GM23338 (cell line): ENCODE results near the gene SYNE2. TPM values are rescaled to one million over a fixed set of nuclear protein-coding genes. Genes with fewer than 3 reads are reported as not detected.

Experiments used
- ATAC-seq: fragments of 200-7000 bp; cut with Tn5 transposase; 3 replicates; pipeline ENCODE4 v1.9.1; 2020
- DNase-seq: peaks from one replicate; pipeline ENCODE4 v3.0.0-alpha.2; 2015; ENCODE audit warnings: low spot score
- H2AFZ ChIP-seq: fragments of 200-600 bp; sonication (generic); 2 replicates; pipeline ENCODE4 v1.8.0; 2016; ENCODE audit warnings: antibody characterized with exemption, mild to moderate bottlenecking, moderate library complexity
- H3F3A ChIP-seq: fragments of 200-600 bp; sonication (generic); replicated peaks from 2 replicates; pipeline ENCODE4 v1.8.0; 2017; ENCODE audit warnings: antibody characterized with exemption, mixed run types, low read depth
- H3K27ac ChIP-seq: fragments of 200-600 bp; sonication (generic); 2 replicates; pipeline ENCODE4 v1.6.1; 2016; ENCODE audit warnings: low read depth
- H3K27me3 ChIP-seq: fragments of 200-600 bp; sonication (generic); 2 replicates; pipeline ENCODE4 v1.8.0; 2016; ENCODE audit warnings: mild to moderate bottlenecking, mixed run types, moderate library complexity; ENCODE audit not compliant: insufficient read depth
- H3K36me3 ChIP-seq: fragments of 200-600 bp; sonication (generic); 2 replicates; pipeline ENCODE4 v1.8.0; 2016; ENCODE audit warnings: mild to moderate bottlenecking; ENCODE audit not compliant: insufficient read depth
- H3K4me1 ChIP-seq: fragments of 200-600 bp; sonication (generic); 2 replicates; pipeline ENCODE4 v1.8.0; 2016; ENCODE audit warnings: mild to moderate bottlenecking, moderate library complexity; ENCODE audit not compliant: insufficient read depth
- H3K4me2 ChIP-seq: fragments of 200-600 bp; sonication (generic); 2 replicates; pipeline ENCODE4 v1.7.1; 2017; ENCODE audit warnings: mixed run types
- H3K4me3 ChIP-seq: fragments of 200-600 bp; sonication (generic); 2 replicates; pipeline ENCODE4 v1.6.1; 2016; ENCODE audit warnings: mixed run types
- H3K79me2 ChIP-seq: fragments of 200-600 bp; sonication (generic); replicated peaks from 2 replicates; pipeline ENCODE4 v1.8.0; 2017; ENCODE audit warnings: mild to moderate bottlenecking; ENCODE audit not compliant: insufficient read depth
- H3K9me2 ChIP-seq: fragments of 200-600 bp; sonication (generic); 2 replicates; pipeline ENCODE4 v1.8.0; 2017; ENCODE audit not compliant: insufficient read depth
- H4K20me1 ChIP-seq: fragments of 200-600 bp; sonication (generic); replicated peaks from 2 replicates; pipeline ENCODE4 v1.8.0; 2017; ENCODE audit warnings: mild to moderate bottlenecking; ENCODE audit not compliant: insufficient read depth
- H3K27ac Mint-ChIP-seq: 2 replicates; pipeline ENCODE4 v1.8.0; 2020; ENCODE audit warnings: inconsistent platforms, mild to moderate bottlenecking, moderate library complexity, mixed read lengths
- H3K27me3 Mint-ChIP-seq: 3 replicates; pipeline ENCODE4 v1.8.0; 2022; ENCODE audit warnings: low read depth, mild to moderate bottlenecking, moderate library complexity, mixed read lengths, inconsistent platforms; ENCODE audit not compliant: insufficient read depth, poor library complexity
- H3K36me3 Mint-ChIP-seq: 3 replicates; pipeline ENCODE4 v1.8.0; 2021; ENCODE audit warnings: low read depth, mild to moderate bottlenecking, inconsistent platforms, moderate library complexity, mixed read lengths
- H3K4me1 Mint-ChIP-seq: 3 replicates; pipeline ENCODE4 v1.8.0; 2020; ENCODE audit warnings: mild to moderate bottlenecking, inconsistent platforms, mixed read lengths
- H3K4me3 Mint-ChIP-seq: 3 replicates; pipeline ENCODE4 v1.8.0; 2021; ENCODE audit warnings: moderate library complexity, mild to moderate bottlenecking, inconsistent platforms, mixed read lengths
- H3K9me3 Mint-ChIP-seq: 3 replicates; pipeline ENCODE4 v1.8.0; 2020; ENCODE audit warnings: moderate library complexity, mild to moderate bottlenecking, inconsistent platforms, mixed read lengths
- CREB1 ChIP-seq: fragments of 250-450 bp; sonication (Bioruptor Pico); IDR thresholded peaks from 2 replicates; pipeline ENCODE4 v1.5.0; 2020; ENCODE audit warnings: low read depth, mild to moderate bottlenecking, moderate library complexity
- EZH2phosphoT487 ChIP-seq: fragments of 200-600 bp; sonication (generic); IDR thresholded peaks from one replicate; pipeline ENCODE4 v1.8.1; 2018; ENCODE audit warnings: antibody characterized with exemption; ENCODE audit not compliant: unreplicated experiment
- POLR2AphosphoS5 ChIP-seq: IDR thresholded peaks from 2 replicates; pipeline ENCODE4 v1.6.1; 2016; ENCODE audit warnings: antibody characterized with exemption, low read depth
- ZNF331 ChIP-seq: fragments of 250-450 bp; sonication (Bioruptor Pico); IDR thresholded peaks from 2 replicates; pipeline ENCODE4 v1.5.0; 2020; ENCODE audit warnings: low read depth, mild to moderate bottlenecking, moderate library complexity
- polyA plus RNA-seq: library from polyadenylated mRNA; unstranded; fragments of >200 nt; fragmentation: Nextera tagmentation; extraction: Ambion mirVana; gene quantifications from 2 replicates; pipeline ENCODE4 v1.2.1, GENCODE V29; 2016
- total RNA-seq: library from RNA; depleted of rRNA; stranded (reverse); fragments of >200 nt; shearing (Covaris generic); gene quantifications from 2 replicates; pipeline ENCODE4 v1.2.3, GENCODE V29; 2014
- TF ChIP-seq, protein P1 (sequence below), 2 experiments: fragments of 200-600 bp in 1 of 2; sonication (generic) in 1 of 2; conservative IDR thresholded peaks; 2 replicates each; pipeline versions ENCODE4 v1.5.1 to v1.6.1; 2016 to 2017; ENCODE audit warnings: antibody characterized with exemption in 2 of 2, low read depth in 2 of 2, mild to moderate bottlenecking in 2 of 2, moderate library complexity in 1 of 2
- TF ChIP-seq, protein P2 (sequence below): fragments of 250-450 bp; sonication (Bioruptor Pico); IDR thresholded peaks from 2 replicates; pipeline ENCODE4 v1.5.0; 2020; ENCODE audit warnings: mild to moderate bottlenecking, moderate library complexity
- TF ChIP-seq, protein P3 (sequence below): IDR thresholded peaks from one replicate; pipeline ENCODE4 v1.6.1; 2018; ENCODE audit warnings: antibody characterized with exemption; ENCODE audit not compliant: unreplicated experiment

The SYNE2 gene
- total and polyA plus RNA-seq, 2 experiments from 2014 or later = 34.3 to 86.5 TPM

DNA sequence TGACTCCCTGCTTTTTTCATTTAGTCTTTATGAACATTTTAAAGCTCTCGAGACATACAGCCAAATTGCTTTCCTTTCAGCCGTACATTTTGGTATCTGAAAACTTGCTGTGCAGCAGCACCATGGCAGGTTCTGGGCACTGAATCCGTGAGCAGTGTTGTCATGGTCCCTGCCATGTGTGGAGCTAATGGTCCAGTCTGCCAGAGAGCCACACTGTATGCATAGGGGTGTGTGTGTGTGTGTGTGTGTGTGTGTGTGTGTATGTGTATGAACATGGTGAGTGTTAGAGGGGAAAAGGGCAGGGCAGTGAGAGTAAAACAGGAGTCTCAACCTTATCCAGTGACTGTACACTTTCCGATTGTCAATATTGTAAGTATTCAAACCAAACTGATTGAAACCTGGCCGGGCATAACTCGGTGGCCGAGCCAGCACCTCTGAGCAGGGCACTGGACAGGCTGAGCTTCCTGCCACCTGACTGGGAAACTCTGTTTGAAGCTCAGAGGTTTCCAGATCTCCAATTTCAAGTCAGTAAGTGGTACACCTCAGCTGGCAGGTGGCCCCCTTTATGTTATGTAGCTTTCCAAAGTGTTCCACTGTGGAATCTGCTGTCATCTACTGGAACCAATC is 331.4 kb downstream of the SYNE2 start (continued):
- TF ChIP-seq, protein P1, sequence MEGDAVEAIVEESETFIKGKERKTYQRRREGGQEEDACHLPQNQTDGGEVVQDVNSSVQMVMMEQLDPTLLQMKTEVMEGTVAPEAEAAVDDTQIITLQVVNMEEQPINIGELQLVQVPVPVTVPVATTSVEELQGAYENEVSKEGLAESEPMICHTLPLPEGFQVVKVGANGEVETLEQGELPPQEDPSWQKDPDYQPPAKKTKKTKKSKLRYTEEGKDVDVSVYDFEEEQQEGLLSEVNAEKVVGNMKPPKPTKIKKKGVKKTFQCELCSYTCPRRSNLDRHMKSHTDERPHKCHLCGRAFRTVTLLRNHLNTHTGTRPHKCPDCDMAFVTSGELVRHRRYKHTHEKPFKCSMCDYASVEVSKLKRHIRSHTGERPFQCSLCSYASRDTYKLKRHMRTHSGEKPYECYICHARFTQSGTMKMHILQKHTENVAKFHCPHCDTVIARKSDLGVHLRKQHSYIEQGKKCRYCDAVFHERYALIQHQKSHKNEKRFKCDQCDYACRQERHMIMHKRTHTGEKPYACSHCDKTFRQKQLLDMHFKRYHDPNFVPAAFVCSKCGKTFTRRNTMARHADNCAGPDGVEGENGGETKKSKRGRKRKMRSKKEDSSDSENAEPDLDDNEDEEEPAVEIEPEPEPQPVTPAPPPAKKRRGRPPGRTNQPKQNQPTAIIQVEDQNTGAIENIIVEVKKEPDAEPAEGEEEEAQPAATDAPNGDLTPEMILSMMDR (conservative IDR thresholded peaks at IDR 0.05; ENCODE audit: low read depth in 2 of 2) = no peak
- no peak for TF ChIP-seq EZH2phosphoT487

DNA sequence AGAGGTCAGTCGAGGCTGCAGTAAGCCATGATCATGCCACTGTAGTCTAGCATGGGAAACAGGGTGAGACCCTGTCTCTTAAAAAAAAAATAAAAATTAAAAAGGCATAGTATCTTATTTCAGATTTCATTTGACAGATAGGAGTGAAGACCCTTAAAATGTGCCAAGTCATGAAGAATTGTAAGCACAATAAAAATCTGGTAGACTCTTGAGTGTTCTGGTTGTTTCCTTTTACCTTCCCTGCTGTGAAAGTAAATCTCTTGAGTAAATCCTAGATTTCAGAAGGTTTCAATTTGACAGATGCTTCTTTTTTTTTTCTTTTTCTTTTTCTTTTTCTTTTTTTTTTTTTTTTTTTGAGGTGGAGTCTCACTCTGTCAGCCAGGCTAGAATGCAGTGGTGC is 332.4 kb downstream of the SYNE2 start:
- H3K27ac Mint-ChIP-seq = no peak overlapping the region
- Histone ChIP-seq H4K20me1 (no peaks in the 10 kb centered on the region), H3K27ac (no peak overlapping the region), H3K4me2 (no peak overlapping the region), H3K36me3 (peaks cover 1% of the 10 kb centered on the region; the same call in 1 of the 2 replicates), H3K9me2 (no peaks in the 10 kb centered on the region), H3F3A (no peaks in the 10 kb centered on the region), H2AFZ (no peak overlapping the region), H3K27me3 (no peaks in the 10 kb centered on the region), H3K4me1 (peaks cover 17% of the 10 kb centered on the region), H3K4me3 (no peak overlapping the region), H3K79me2 (peaks cover 6% of the 10 kb centered on the region; the same call in 1 of the 2 replicates)
- H3K4me1 Mint-ChIP-seq = peaks cover 29% of the 10 kb centered on the region; the same call in 2 of the 3 replicates
- ATAC-seq = no peak
- H3K9me3 Mint-ChIP-seq = peaks cover 27% of the 10 kb centered on the region
- no peak overlapping the region for H3K4me3 Mint-ChIP-seq
- DNase-seq = no peak
- TF ChIP-seq POLR2AphosphoS5 (no peak), EZH2phosphoT487 (no peak), ZNF331 (no peak), CREB1 (CRISPR knock-in tag) (no peak)
- TF ChIP-seq, protein P2, sequence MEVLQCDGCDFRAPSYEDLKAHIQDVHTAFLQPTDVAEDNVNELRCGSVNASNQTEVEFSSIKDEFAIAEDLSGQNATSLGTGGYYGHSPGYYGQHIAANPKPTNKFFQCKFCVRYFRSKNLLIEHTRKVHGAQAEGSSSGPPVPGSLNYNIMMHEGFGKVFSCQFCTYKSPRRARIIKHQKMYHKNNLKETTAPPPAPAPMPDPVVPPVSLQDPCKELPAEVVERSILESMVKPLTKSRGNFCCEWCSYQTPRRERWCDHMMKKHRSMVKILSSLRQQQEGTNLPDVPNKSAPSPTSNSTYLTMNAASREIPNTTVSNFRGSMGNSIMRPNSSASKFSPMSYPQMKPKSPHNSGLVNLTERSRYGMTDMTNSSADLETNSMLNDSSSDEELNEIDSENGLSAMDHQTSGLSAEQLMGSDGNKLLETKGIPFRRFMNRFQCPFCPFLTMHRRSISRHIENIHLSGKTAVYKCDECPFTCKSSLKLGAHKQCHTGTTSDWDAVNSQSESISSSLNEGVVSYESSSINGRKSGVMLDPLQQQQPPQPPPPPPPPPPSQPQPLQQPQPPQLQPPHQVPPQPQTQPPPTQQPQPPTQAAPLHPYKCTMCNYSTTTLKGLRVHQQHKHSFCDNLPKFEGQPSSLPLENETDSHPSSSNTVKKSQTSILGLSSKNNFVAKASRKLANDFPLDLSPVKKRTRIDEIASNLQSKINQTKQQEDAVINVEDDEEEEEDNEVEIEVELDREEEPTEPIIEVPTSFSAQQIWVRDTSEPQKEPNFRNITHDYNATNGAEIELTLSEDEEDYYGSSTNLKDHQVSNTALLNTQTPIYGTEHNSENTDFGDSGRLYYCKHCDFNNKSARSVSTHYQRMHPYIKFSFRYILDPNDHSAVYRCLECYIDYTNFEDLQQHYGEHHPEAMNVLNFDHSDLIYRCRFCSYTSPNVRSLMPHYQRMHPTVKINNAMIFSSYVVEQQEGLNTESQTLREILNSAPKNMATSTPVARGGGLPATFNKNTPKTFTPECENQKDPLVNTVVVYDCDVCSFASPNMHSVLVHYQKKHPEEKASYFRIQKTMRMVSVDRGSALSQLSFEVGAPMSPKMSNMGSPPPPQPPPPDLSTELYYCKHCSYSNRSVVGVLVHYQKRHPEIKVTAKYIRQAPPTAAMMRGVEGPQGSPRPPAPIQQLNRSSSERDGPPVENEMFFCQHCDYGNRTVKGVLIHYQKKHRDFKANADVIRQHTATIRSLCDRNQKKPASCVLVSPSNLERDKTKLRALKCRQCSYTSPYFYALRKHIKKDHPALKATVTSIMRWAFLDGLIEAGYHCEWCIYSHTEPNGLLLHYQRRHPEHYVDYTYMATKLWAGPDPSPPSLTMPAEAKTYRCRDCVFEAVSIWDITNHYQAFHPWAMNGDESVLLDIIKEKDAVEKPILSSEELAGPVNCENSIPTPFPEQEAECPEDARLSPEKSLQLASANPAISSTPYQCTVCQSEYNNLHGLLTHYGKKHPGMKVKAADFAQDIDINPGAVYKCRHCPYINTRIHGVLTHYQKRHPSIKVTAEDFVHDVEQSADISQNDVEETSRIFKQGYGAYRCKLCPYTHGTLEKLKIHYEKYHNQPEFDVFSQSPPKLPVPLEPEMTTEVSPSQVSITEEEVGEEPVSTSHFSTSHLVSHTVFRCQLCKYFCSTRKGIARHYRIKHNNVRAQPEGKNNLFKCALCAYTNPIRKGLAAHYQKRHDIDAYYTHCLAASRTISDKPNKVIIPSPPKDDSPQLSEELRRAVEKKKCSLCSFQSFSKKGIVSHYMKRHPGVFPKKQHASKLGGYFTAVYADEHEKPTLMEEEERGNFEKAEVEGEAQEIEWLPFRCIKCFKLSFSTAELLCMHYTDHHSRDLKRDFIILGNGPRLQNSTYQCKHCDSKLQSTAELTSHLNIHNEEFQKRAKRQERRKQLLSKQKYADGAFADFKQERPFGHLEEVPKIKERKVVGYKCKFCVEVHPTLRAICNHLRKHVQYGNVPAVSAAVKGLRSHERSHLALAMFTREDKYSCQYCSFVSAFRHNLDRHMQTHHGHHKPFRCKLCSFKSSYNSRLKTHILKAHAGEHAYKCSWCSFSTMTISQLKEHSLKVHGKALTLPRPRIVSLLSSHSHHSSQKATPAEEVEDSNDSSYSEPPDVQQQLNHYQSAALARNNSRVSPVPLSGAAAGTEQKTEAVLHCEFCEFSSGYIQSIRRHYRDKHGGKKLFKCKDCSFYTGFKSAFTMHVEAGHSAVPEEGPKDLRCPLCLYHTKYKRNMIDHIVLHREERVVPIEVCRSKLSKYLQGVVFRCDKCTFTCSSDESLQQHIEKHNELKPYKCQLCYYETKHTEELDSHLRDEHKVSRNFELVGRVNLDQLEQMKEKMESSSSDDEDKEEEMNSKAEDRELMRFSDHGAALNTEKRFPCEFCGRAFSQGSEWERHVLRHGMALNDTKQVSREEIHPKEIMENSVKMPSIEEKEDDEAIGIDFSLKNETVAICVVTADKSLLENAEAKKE = no peak
- TF ChIP-seq, protein P3, sequence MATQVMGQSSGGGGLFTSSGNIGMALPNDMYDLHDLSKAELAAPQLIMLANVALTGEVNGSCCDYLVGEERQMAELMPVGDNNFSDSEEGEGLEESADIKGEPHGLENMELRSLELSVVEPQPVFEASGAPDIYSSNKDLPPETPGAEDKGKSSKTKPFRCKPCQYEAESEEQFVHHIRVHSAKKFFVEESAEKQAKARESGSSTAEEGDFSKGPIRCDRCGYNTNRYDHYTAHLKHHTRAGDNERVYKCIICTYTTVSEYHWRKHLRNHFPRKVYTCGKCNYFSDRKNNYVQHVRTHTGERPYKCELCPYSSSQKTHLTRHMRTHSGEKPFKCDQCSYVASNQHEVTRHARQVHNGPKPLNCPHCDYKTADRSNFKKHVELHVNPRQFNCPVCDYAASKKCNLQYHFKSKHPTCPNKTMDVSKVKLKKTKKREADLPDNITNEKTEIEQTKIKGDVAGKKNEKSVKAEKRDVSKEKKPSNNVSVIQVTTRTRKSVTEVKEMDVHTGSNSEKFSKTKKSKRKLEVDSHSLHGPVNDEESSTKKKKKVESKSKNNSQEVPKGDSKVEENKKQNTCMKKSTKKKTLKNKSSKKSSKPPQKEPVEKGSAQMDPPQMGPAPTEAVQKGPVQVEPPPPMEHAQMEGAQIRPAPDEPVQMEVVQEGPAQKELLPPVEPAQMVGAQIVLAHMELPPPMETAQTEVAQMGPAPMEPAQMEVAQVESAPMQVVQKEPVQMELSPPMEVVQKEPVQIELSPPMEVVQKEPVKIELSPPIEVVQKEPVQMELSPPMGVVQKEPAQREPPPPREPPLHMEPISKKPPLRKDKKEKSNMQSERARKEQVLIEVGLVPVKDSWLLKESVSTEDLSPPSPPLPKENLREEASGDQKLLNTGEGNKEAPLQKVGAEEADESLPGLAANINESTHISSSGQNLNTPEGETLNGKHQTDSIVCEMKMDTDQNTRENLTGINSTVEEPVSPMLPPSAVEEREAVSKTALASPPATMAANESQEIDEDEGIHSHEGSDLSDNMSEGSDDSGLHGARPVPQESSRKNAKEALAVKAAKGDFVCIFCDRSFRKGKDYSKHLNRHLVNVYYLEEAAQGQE = no peak
- H3K36me3 Mint-ChIP-seq = peaks cover 57% of the 10 kb centered on the region
- peaks cover 2% of the 10 kb centered on the region for H3K27me3 Mint-ChIP-seq
